Epithelial cell of prostate (primary cell): ENCODE results near the gene GON7.
"Not testable (repeated sequence)": the region's sequence is repeated elsewhere in the genome, so short reads cannot be mapped to it uniquely, and the experiment has no call there.

Experiments used
- DNase-seq: peaks from one replicate; pipeline ENCODE4 v3.0.0-alpha.2; 2011; ENCODE audit warnings: low read depth, low spot score
- H3K27ac ChIP-seq: fragments of 450-650 bp; 2 replicates; pipeline ENCODE4 v1.5.1; 2017; ENCODE audit warnings: mild to moderate bottlenecking

GON7 gene

DNA sequence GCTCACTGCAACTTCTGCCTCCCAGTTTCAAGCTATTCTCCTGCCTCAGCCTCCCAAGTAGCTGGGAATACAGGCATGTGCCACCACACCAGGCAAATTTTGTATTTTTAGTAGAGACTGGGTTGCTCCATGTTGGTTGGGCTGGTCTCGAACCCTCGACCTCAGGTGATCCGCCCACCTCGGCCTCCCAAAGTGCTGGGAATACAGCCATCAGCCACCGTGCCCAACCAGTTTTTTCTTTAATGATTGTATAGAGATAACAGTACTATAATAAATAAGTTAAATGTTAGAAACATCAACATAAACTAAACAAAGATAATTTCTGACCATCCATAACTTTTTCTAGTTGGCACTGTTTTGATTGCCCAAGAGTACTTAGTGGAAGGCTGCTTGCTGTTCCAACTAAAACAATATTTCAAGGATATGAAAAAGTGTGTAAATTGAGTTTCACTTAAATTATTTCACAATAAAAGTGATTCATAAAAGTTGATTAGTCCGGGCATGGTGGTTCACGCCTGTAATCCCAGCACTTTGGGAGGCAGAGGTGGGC, 5.6 kb downstream of the GON7 start:
- no peak overlapping the region for H3K27ac ChIP-seq
- DNase-seq = no peak

DNA sequence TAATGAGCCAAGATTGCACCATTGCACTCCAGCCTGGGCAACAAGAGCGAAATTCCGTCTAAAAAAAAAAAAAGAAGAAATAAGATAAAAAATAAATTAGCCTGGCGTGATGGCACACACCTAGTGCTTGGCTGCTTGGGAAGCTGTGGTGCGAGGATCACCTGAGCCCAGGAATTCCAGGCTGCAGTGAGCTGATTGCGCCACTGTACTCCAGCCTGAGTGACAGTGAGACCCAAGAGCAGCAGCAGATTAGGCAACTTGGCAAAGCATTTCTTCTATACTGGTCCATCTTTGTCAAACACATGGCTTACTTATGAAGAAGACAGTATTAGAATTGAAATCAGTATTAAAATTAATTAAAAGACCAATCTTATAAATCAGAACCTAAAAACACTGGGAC, 6.3 kb downstream of the GON7 start:
- H3K27ac ChIP-seq = no peak overlapping the region
- no peak for DNase-seq

GRCh38 chr14:93199031-93199430, 7.8 kb downstream of the GON7 start:
- DNase-seq = no peak
- H3K27ac ChIP-seq = no peak overlapping the region

- no peak for DNase-seq
- no peak overlapping the region for H3K27ac ChIP-seq
These were observed 11.4 kb downstream of the GON7 start for GRCh38 chr14:93195316-93195999.

DNA sequence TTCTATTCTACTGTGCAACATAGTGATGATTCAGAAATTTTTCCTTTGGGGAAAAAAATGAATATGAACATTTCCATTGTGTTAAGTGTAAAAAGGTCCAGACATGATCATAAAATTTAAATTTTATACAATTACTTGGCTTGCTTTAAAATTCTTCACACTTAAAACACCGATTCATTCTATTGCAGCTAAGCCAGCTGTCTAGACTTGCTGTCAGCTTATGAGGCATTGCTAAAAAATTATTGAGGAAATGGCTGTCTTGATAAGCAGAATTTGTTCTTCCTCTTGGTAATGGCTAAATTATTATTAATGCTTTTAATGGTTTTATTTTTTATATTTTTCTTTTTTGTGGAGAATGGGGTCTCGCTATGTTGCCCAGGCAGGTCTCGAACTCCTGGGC, 19.9 kb downstream of the GON7 start:
- DNase-seq = no peak
- peak overlapping the region; percentile 95 for H3K27ac ChIP-seq

DNA sequence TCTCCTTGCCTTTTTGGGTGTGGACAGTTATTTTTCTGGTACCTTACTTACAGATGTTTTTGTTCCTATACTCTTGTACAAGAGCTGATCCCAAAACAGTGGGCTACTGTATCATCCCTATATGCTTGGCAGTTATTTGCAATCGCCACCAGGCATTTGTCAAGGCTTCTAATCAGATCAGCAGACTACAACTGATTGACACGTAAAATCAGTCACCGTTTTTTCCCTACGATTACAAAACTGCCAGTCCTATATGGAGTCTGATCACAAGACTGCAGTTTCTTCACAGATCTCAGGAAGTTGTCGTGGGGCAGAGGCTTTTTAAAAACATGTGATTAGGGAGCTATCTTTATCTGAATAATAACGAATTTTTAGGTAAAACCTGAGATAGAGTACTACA, 20.4 kb downstream of the GON7 start:
- no peak for DNase-seq
- peak overlapping the region; percentile 95 for H3K27ac ChIP-seq

DNA sequence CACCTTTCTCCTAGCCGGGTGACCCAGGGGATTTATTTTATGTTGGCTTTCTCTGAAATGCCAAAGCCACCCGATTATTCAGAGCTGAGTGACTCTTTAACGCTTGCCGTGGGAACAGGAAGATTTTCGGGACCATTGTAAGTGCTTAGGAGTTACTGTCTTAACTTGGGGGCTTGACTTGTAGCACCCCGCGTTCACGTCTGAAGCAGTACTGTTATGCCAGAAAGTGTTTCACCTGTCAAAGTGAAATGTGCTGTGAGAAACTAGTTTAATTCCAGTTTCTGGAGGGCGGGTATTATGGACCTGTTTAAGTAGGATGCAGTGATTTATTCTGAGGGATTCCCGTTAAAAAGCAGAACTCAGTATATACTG, 21.5 kb downstream of the GON7 start:
- no peak for DNase-seq
- peak overlapping the region; percentile 95 for H3K27ac ChIP-seq

GRCh38 chr14:93184391-93185348, 22.2 kb downstream of the GON7 start, which contains the start of the genes LYSET and MOAP1:
LYSET (plus strand) TSS chr14:93185317; CDS start chr14:93185406, 89 bp downstream.
MOAP1 (minus strand) TSS chr14:93184897; CDS start chr14:93184242, 655 bp downstream.
- DNase-seq = peak; percentile 44
- peak within 1 kb of the TSS; percentile 95 for H3K27ac ChIP-seq

DNA sequence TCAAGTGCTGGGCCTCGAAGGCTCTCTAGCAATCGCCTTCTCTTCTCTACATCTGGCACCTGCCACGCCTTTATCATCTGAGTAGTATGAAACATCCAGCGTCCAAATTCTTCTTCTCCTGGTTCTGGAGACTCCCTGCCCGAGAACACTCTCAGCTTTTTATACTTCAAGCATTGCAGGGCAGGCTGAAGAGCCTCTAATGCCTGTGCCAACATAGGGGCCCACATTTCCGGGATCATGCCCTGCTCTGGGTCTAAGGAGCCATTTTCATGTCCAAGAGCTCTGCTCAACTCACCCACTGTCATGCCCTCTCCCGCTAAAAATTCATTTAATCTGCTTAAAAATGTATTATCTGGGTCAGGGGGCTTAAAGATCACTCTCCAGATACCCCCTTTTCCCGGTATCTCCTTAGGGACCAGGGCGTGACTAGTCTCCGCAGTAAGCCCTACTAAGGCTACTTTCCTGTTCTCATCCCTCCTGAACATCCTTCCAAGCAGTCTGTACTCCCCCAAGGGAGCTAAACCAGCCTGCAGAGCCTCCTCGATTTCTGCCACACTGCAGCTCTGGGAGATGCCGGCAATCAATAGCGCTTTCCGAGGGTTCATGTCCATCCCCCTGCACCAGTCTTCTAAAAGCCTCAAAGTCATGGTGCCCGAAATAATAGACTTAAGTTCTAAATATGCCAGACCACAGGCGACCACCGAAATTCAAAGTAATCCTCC, 23.1 kb downstream of the GON7 start:
- no peak for DNase-seq
- H3K27ac ChIP-seq = peak overlapping the region; percentile 95

GRCh38 chr14:93175492-93175891, 31.4 kb downstream of the GON7 start:
- no peak for DNase-seq
- no peak overlapping the region for H3K27ac ChIP-seq

GRCh38 chr14:93174731-93175130, 32.1 kb downstream of the GON7 start:
- not testable (repeated sequence) for DNase-seq, H3K27ac ChIP-seq

GRCh38 chr14:93173943-93174395, 32.9 kb downstream of the GON7 start:
- H3K27ac ChIP-seq = peak overlapping the region; percentile 24
- no peak for DNase-seq

DNA sequence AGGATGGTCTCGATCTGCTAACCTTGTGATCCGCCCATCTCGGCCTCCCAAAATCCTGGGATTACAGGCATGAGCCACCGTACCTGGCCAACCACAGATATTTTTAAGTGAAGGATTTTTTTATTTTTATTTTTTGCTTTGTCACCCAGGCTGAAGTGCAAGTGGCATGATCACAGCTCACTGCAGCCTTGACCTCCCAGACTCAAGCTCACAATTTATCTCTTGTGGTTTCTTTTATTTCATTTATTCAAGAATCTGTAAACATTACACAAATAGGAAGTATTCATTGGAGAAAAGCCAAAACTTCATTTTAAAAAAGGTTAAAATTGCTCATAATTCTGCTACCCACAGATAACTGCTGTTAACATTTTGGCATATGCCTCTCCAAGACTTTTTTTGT, 35.5 kb downstream of the GON7 start:
- no peak overlapping the region for H3K27ac ChIP-seq
- DNase-seq = no peak

DNA sequence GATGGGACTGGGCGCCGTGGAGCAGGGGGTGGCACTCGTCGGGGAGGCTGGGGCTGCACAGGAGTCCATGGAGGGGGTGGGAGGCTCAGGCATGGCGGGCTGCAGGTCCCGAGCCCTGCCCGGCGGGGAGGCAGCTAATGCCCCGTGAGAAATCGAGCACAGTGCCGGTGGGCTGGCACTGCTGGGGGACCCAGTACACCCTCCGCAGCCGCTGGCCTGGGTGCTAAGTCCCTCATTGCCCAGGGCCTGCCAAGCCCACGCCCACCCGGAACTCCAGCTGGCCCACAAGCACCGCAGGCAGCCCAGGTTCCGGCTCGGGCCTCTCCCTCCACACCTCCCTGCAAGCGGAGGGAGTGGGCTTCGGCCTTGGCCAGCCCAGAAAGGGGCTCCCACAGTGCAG, 36.7 kb downstream of the GON7 start:
- H3K27ac ChIP-seq, DNase-seq: not testable (repeated sequence)

GRCh38 chr14:93169619-93170018, 37.2 kb downstream of the GON7 start:
- DNase-seq = not testable (repeated sequence)

DNA sequence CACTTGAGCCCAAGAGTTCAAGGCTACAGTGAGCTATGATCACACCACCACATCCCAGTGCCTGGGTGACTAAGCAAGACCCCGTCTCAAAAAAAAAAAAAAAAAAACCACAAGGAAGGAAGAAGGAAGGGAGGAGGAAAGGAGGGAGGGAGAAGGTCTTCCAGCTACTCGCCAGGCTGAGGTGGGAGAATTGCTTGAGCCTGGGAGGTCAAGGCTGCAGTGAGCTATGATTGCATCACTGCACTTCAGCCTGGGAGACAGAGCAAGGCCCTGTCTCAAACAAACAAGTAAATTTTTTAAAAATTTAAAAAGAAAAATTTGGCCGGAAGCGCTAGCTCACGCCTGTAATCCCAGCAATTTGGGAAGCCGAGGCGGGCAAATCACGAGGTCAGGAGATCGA, 38.3 kb downstream of the GON7 start:
- DNase-seq, H3K27ac ChIP-seq: not testable (repeated sequence)

More at GRCh38 chr14:93169619-93170018, 37.2 kb downstream of the GON7 start:
- H3K27ac ChIP-seq = not testable (repeated sequence)

DNA sequence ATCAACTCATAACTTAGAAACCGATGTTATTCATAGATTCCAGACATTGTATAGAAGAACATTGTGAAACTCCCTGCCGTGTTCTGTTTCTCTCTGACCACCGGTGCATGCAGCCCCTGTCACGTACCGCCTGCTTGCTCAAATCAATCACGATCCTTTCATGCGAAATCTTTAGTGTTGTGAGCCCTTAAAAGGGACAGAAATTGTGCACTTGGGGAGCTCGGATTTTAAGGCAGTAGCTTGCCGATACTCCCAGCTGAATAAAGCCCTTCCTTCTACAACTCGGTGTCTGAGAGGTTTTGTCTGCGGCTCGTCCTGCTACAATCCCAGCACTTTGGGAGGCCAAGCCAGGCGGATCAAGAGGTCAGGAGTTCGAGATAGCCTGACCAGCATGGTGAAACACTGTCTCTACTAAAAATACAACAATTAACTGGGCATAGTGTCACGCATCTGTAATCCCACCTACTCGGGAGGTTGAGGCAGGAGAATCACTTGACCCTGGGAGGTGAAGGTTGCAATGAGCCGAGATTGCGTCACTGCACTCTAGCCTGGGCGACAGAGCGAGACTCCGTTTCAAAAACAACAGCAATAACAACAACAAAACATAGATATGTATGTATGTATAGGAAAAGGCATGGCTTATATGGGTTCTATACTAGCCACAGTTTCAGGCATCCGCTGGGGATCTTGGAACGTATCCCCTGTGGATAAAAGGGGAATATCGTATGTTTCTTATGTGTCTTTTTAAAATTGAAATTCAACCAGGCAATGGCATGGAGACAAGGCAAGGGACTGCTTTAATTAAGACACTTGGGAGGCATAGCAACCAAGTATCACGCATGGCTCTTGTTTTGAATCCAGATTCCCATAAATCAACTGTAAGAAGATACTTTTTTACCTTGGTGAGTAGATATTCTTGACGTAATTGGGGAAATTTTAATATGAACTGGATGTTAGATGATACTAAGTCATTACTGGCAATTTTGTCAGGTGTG, 41.3 kb downstream of the GON7 start:
- not testable (repeated sequence) for DNase-seq, H3K27ac ChIP-seq

DNA sequence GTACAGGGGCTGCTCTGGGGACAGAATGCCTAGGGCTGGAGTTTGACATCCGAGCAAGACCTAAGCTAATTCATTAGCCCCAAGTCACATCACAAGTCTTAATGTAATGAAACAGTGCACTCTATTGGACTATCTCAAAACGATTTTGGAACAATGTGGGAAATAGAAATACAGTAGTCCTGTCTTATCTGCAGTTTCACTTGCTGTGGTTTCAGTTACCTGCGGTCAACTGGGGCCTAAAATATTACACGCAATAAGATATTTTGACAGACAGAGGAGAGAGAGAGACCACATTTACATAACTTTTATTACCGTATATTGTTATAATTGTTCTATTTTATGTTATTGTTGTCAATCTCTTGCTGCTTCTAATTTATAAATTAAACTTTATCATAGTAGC, 43.3 kb downstream of the GON7 start:
- no peak overlapping the region for H3K27ac ChIP-seq
- no peak for DNase-seq

- DNase-seq = no peak
- H3K27ac ChIP-seq = no peak overlapping the region
These were observed 45.4 kb downstream of the GON7 start for GRCh38 chr14:93161411-93161940.
